Rectal smooth muscle tissue (tissue), 1 donor: ENCODE results near the gene GRIA1.
A peak's percentile ranks its signal among the peaks of the same experiment; 100 is the strongest.

Source experiments
- H3K27ac ChIP-seq: one replicate; pipeline ENCODE4 v1.7.0; 2013; ENCODE audit warnings: low read depth, low read length, inconsistent platforms
- H3K27me3 ChIP-seq: one replicate; pipeline ENCODE4 v1.7.0; 2013; ENCODE audit warnings: low read length; ENCODE audit not compliant: control insufficient read depth, insufficient read depth
- H3K36me3 ChIP-seq: one replicate; pipeline ENCODE4 v1.7.0; 2013; ENCODE audit warnings: low read length; ENCODE audit not compliant: control insufficient read depth, insufficient read depth
- H3K4me1 ChIP-seq: one replicate; pipeline ENCODE4 v1.7.0; 2013; ENCODE audit warnings: low read length; ENCODE audit not compliant: control insufficient read depth, insufficient read depth
- H3K4me3 ChIP-seq: one replicate; pipeline ENCODE4 v1.7.0; 2013; ENCODE audit warnings: low read length
- H3K9ac ChIP-seq: one replicate; pipeline ENCODE4 v1.7.0; 2013; ENCODE audit warnings: low read length

The GRIA1 gene

DNA sequence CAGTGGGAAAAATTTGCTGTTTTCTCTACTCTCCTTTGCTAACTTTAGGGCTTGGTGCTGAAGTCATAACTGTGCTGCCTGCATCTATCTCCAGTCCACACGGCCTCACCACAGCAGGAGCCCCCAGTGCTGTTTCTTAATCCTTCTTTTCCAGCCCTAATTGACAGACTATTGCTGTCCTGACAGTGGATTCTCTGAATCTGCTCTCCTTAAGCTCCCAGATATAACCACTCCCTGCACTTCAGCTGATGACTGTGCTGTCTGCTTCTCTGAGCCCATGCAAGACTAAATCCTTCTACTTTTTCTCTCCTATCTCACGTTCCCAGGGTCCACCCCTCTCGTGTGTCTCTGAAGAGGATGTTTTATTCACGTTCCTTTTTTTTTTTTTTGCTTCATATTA lies 19.7 kb upstream of the GRIA1 start:
- no peaks in the 10 kb centered on the region for H3K36me3 ChIP-seq
- no peaks in the 10 kb centered on the region for H3K27me3 ChIP-seq
- H3K9ac ChIP-seq: no peak overlapping the region
- H3K27ac ChIP-seq: no peak overlapping the region
- no peaks in the 10 kb centered on the region for H3K4me1 ChIP-seq
- no peak overlapping the region for H3K4me3 ChIP-seq

DNA sequence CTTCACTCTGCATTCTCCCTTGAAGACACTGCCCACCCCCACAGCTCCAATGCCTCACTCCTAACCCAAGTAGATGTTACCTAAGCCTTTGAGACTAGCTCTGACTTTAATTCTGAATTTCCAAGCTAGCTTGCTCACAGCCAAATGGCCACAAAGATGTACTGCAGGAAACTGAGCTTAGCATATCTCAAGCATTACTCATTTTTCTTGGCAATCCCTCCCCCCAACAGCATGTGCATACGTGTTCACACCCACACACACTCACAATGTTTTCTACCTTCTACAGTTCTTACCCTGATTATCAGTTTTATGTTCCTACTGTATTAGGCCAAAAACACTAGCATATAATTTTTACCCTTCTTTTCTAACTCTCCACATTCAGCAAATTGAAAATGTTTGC lies 13.7 kb upstream of the GRIA1 start:
- Histone ChIP-seq H3K27ac (no peak overlapping the region), H3K9ac (no peak overlapping the region), H3K36me3 (no peaks in the 10 kb centered on the region), H3K27me3 (no peaks in the 10 kb centered on the region), H3K4me3 (no peak overlapping the region), H3K4me1 (no peaks in the 10 kb centered on the region)

DNA sequence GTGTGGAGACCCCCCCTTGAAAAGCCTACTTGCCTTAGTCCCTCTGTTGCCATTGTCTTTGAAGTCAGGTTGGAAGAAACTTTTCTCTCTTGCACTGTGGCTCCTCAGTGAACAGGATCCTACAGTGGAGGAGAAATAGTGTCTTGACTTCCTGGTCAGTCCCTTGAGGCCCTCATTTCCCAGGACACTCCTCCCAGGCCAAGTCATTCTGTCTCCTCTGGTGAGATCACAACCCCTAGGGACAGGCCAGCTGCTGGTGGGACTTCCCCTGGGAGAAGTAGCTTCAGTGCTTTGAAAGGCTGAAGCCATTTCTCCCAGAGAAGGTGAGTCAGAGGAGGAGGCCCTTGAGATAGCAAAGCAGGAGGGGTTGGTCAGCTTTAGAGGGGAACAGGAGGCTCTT lies 10.1 kb upstream of the GRIA1 start:
- Histone ChIP-seq H3K9ac (no peak overlapping the region), H3K27me3 (no peaks in the 10 kb centered on the region)

DNA sequence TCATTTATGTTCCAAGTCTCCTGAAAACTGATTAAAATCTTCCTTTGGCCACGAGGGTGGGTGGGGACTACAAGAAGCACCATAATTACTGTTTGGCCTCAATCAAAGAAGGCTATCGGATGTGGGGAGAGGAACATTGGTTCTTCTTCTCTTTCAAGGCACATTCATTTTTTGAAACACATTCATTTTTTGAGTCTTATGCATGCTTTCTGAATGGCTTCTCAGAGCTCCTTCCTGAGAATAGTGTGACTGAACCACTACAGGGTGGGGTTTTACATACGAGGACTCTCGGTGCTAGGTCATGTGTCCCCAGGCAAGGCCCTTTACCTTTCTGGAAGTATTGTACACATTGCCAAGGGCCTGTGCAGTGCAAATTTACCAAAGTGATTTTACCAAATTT lies 7.0 kb upstream of the GRIA1 start:
- Histone ChIP-seq H3K27ac (no peak overlapping the region), H3K36me3 (no peaks in the 10 kb centered on the region), H3K4me3 (no peak overlapping the region), H3K9ac (no peak overlapping the region), H3K27me3 (no peaks in the 10 kb centered on the region), H3K4me1 (no peaks in the 10 kb centered on the region)

More for the DNA sequence above, 10.1 kb upstream of the GRIA1 start:
- Histone ChIP-seq H3K4me3 (no peak overlapping the region), H3K36me3 (no peaks in the 10 kb centered on the region), H3K27ac (no peak overlapping the region), H3K4me1 (no peaks in the 10 kb centered on the region)

DNA sequence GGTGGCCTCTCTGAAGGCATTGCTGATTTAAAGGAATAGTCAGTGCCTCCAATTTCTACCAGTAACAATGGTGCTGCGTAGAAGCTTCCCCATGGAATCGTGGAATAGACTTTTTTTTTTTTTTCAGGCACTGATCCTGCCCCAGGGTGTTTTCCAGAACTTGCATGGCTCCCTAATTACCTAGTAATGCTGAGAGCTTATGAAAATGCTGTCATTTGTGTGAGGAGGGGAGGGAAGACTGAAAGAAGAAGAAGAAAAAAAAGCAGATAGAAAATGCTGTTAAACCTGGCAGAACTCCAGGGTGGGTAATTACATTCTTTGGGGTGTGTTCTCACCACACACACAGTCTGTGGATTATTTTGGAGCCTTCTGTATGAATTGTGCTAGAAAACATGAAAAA lies 4.8 kb upstream of the GRIA1 start:
- H3K27ac ChIP-seq: no peak overlapping the region
- no peaks in the 10 kb centered on the region for H3K36me3 ChIP-seq
- no peaks in the 10 kb centered on the region for H3K4me1 ChIP-seq
- no peak overlapping the region for H3K9ac ChIP-seq
- H3K27me3 ChIP-seq: peaks cover 3% of the 10 kb centered on the region
- H3K4me3 ChIP-seq: no peak overlapping the region

DNA sequence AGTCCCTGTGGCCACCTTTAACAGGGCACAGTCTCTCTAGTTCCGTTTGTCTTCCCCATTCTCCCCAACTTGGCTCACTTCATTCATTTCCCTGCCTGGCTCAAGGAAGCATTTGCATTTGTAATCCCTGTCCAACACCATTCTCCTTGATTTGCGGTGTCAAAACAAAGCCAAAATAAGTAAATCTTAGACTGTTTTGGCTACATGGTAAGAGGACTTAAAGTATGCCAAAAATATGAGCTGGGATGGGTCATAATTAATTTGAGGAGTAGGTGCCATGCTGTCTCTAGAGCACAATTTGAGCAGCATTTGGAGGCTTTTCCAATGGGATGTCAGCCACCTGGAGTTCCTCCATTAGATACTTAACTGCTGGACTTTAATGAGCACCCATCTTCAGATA lies 3.7 kb upstream of the GRIA1 start:
- Histone ChIP-seq H3K4me3 (no peak overlapping the region), H3K9ac (no peak overlapping the region), H3K27ac (no peak overlapping the region), H3K4me1 (no peaks in the 10 kb centered on the region), H3K27me3 (peaks cover 4% of the 10 kb centered on the region), H3K36me3 (no peaks in the 10 kb centered on the region)

DNA sequence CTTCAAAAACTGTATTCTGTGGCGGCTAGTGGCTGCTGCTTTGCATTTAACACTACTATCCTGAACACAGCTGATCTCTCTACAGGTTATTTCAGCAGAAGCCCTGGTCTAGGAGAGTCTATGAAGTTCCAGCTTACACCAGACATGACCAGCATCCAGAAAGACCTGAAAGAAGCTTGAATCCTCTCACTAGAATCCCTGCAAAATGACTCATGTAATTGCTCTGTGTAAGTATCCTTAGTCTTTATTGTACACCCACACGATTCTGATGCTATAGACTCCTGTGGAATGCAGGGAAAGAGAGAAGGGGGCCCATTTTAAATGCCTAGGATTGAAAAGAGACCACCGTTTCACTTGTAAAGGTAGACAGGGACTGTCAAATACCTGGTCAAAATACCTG lies 859 bp upstream of the GRIA1 start:
- Histone ChIP-seq H3K27ac (no peak overlapping the region), H3K27me3 (peaks cover 6% of the 10 kb centered on the region), H3K36me3 (no peaks in the 10 kb centered on the region), H3K4me1 (no peaks in the 10 kb centered on the region), H3K4me3 (no peak overlapping the region), H3K9ac (no peak overlapping the region)

DNA sequence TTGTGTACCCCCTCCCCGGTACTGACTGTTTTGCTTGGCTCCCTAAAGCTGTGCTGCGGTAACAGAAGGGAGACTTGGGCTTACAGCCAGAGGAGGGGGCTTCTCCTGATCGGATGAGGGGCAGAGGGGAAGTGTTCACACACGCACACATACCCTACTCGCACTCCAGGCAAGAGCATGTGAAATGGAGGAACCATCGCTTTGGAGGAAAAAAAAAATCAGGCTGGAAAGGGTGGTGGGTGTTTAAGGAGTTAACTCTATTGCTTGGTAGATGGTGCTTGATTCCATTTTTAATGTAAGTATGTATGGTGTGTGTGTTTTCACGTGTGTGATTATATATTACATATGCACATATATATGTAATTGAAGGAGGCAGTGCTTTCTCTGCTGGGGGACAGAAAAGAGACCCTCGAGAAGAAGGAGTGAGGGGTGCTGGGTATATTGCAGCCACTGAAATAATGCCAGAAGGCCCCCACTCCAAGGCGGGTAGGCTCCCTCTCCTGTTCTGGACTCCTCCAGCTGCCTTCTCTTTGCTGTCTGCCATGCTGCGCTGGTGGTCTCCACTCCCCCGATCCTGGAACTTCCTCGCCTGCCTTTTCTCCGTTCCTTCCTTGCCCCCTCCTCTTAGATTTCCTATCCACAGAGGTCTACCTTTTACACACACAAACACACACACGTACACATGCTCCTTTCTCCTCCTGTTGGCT lies 721 bp downstream of the GRIA1 start:
- no peak overlapping the region for H3K9ac ChIP-seq
- no peaks in the 10 kb centered on the region for H3K36me3 ChIP-seq
- peak overlapping the region; percentile 20 for H3K4me3 ChIP-seq
- no peaks in the 10 kb centered on the region for H3K4me1 ChIP-seq
- H3K27ac ChIP-seq: no peak overlapping the region
- H3K27me3 ChIP-seq: peaks cover 6% of the 10 kb centered on the region

DNA sequence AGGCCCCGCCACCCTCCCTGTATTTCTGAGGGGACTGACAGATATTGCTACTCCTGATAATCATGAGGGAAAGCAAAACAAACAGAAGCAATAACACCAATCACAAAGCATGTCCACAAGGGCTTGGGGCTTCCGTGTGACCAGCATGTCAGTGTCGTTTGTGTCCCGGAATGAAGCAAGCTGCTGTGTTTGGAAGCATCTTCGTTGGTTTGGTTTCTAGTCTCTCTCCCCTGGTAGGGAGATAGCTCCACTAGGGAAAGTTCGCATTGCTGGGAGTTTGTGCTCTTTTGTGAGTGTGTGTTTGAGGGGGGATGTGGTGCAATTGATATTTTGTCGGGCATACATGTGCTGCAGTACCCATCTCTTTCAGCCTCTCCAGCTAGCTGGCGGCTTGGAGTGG lies 1.4 kb downstream of the GRIA1 start:
- no peaks in the 10 kb centered on the region for H3K4me1 ChIP-seq
- no peaks in the 10 kb centered on the region for H3K36me3 ChIP-seq
- H3K9ac ChIP-seq: no peak overlapping the region
- peaks cover 6% of the 10 kb centered on the region for H3K27me3 ChIP-seq
- no peak overlapping the region for H3K27ac ChIP-seq
- no peak overlapping the region for H3K4me3 ChIP-seq

DNA sequence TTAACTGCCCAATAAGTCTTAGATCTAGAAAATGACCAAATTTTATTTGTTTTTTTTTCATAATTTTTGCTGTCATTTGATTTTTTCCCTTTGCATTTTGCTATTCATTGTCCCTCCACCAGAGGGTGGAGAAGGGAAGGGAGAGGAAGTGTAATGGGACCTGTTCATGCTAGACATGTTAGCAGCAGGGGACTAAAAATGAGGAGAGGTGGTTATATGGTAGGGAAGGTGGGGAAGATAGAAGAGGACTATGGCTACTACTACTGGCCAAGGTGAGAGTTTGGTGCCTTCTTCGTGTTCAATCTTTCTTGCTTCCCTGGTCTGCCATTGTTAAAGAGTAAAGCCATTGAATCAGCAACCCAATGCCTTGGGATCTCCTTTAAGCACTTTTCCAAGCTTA lies 6.4 kb downstream of the GRIA1 start:
- no peak overlapping the region for H3K27ac ChIP-seq
- no peak overlapping the region for H3K4me3 ChIP-seq
- peaks cover 2% of the 10 kb centered on the region for H3K27me3 ChIP-seq
- no peak overlapping the region for H3K9ac ChIP-seq
- no peaks in the 10 kb centered on the region for H3K36me3 ChIP-seq
- H3K4me1 ChIP-seq: no peaks in the 10 kb centered on the region

DNA sequence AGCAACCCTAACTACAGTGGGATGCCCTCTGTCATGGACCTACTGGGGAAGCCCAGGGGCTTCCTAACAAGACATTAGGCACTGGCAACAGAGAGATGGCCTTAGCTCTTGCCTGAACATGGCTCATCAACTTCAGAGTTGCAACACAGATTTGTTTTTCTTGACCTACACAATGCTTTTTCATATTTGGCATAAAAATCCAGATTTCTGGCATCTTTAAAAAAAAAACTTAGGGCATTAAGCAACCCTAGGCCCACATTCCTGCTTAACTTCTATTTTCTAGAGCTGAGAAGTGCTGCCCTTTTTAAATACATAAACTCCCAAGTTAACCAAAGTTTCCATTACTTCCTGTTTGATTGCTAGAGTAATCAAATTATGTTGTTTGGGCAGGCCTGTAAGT lies 8.0 kb downstream of the GRIA1 start:
- H3K4me3 ChIP-seq: no peak overlapping the region
- H3K27me3 ChIP-seq: no peaks in the 10 kb centered on the region
- no peak overlapping the region for H3K27ac ChIP-seq
- H3K4me1 ChIP-seq: no peaks in the 10 kb centered on the region
- H3K36me3 ChIP-seq: no peaks in the 10 kb centered on the region
- H3K9ac ChIP-seq: no peak overlapping the region

DNA sequence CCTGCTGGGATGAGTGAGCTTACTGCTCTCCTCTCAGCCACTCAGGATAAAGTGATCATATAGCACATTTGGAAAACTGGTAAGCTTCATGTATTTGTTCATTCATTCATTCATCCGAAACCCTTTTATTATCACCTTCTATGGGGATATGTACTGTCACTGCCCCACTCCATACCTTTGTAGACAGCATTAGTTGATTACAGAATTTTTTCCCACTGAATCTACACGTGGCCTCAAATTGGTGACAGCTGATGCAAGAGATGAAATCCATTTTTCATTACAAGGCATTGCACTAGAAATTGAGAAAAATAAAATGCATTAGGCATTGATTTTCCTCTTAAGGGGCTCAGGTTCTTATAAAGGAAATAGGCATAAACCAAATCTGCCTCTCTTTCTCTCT lies 9.7 kb downstream of the GRIA1 start:
- no peak overlapping the region for H3K27ac ChIP-seq
- H3K4me1 ChIP-seq: no peaks in the 10 kb centered on the region
- no peak overlapping the region for H3K9ac ChIP-seq
- no peak overlapping the region for H3K4me3 ChIP-seq
- no peaks in the 10 kb centered on the region for H3K36me3 ChIP-seq
- no peaks in the 10 kb centered on the region for H3K27me3 ChIP-seq

DNA sequence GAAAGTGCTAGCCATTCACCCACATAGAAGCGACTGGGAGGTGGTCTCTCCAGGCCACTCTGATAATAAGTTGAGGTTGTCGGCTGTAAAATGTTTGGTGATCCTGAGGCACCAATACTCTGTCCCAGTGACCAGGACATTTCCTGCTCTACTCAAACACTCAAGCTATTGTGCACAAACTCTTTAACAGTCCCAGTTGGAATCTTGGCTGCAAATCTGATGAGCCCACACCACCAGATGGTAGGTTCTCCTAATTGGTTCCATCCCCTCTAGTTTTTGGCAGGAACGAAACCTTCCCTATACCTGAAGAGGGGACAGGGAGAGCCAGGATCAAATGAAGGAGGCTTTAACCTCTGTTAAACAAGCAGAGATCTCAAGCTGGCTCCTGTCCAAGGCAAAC lies 14.3 kb downstream of the GRIA1 start:
- no peak overlapping the region for H3K4me3 ChIP-seq
- H3K36me3 ChIP-seq: no peaks in the 10 kb centered on the region
- H3K4me1 ChIP-seq: no peaks in the 10 kb centered on the region
- no peak overlapping the region for H3K9ac ChIP-seq
- no peaks in the 10 kb centered on the region for H3K27me3 ChIP-seq
- no peak overlapping the region for H3K27ac ChIP-seq
